ENCODE data around the gene SPATA31C2.

The SPATA31C2 gene

DNA sequence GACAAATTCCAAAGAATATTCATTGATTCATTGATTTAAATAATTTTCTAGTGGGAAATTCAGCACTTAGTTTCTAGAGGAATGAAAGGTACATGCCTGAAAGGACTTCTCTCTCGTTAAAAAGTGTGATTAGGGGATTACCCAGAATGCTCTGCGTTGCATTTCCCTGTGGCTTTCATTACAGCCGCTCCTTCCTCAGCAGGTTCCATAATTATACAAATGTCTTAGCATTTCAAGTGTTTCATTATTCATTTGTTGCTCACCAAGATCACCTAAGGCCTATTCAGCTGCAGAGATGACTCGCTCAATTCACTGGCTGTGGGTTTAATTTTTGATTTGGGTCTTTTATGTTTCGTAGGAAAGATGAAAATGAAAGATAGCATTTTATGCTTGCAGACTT is 52.8 kb downstream of the SPATA31C2 start:
- no peak overlapping the region for H3K27ac ChIP-seq (replicated peaks)
- H3K27me3 ChIP-seq (ENCODE audit: insufficient read depth, poor library complexity, severe bottlenecking), result no peaks in the 10 kb centered on the region
- no peak for DNase-seq (ENCODE audit: low read depth in 1 of 2, low spot score in 1 of 2)
- no peak overlapping the region for H3K4me3 ChIP-seq (replicated peaks; ENCODE audit: insufficient read depth, low read length)
- TF ChIP-seq POLR2AphosphoS5 (IDR thresholded peaks at IDR 0.05; ENCODE audit: low read depth), result no peak
- no peak for TF ChIP-seq SPI1 (IDR thresholded peaks at IDR 0.05; ENCODE audit: borderline replicate concordance, low read depth)
- TF ChIP-seq GABPA (IDR thresholded peaks at IDR 0.05; ENCODE audit: low read depth), result no peak
- TF ChIP-seq, protein P1, sequence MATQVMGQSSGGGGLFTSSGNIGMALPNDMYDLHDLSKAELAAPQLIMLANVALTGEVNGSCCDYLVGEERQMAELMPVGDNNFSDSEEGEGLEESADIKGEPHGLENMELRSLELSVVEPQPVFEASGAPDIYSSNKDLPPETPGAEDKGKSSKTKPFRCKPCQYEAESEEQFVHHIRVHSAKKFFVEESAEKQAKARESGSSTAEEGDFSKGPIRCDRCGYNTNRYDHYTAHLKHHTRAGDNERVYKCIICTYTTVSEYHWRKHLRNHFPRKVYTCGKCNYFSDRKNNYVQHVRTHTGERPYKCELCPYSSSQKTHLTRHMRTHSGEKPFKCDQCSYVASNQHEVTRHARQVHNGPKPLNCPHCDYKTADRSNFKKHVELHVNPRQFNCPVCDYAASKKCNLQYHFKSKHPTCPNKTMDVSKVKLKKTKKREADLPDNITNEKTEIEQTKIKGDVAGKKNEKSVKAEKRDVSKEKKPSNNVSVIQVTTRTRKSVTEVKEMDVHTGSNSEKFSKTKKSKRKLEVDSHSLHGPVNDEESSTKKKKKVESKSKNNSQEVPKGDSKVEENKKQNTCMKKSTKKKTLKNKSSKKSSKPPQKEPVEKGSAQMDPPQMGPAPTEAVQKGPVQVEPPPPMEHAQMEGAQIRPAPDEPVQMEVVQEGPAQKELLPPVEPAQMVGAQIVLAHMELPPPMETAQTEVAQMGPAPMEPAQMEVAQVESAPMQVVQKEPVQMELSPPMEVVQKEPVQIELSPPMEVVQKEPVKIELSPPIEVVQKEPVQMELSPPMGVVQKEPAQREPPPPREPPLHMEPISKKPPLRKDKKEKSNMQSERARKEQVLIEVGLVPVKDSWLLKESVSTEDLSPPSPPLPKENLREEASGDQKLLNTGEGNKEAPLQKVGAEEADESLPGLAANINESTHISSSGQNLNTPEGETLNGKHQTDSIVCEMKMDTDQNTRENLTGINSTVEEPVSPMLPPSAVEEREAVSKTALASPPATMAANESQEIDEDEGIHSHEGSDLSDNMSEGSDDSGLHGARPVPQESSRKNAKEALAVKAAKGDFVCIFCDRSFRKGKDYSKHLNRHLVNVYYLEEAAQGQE (IDR thresholded peaks at IDR 0.05; ENCODE audit: insufficient replicate concordance, low read depth), result no peak
- TF ChIP-seq, protein P2, sequence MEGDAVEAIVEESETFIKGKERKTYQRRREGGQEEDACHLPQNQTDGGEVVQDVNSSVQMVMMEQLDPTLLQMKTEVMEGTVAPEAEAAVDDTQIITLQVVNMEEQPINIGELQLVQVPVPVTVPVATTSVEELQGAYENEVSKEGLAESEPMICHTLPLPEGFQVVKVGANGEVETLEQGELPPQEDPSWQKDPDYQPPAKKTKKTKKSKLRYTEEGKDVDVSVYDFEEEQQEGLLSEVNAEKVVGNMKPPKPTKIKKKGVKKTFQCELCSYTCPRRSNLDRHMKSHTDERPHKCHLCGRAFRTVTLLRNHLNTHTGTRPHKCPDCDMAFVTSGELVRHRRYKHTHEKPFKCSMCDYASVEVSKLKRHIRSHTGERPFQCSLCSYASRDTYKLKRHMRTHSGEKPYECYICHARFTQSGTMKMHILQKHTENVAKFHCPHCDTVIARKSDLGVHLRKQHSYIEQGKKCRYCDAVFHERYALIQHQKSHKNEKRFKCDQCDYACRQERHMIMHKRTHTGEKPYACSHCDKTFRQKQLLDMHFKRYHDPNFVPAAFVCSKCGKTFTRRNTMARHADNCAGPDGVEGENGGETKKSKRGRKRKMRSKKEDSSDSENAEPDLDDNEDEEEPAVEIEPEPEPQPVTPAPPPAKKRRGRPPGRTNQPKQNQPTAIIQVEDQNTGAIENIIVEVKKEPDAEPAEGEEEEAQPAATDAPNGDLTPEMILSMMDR (IDR thresholded peaks at IDR 0.05; ENCODE audit: insufficient read depth, low read length), result no peak

DNA sequence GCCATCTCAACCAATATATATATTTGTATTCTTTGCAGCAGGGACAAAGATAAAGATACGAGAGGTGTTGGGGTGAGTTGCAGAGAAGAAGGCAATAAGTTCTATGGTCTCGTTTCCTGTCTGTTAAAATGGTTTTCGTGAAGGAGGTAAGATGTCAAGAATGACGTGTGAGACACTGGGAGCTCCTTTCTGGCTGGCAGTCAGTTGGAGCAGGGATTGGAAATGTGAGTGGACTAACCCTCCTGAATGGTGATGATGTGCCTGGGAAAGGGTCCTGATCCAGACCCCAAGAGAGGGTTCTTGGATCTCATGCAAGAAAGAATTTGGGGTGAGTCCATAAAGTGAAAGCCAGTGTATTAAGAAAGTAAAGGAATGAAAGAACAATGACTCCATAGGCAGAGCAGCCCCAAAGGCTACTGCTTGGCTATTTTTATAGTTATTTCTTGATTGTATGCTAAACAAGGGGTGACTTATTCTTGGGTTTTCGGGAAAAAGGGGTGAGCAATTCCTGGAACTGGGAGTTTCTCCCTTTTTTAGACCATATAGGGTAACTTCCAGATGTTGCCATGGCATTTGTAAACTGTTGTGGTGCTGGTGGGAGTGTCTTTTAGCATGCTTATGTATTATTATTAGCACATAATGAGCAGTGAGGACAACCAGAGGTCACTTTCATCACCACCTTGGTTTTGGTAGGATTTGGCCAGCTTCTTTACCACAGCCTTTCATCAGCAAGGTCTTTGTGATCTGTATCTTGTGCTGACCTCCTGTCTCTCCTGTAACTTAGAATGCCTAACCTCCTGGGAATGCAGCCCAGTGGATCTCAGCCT is 53.7 kb downstream of the SPATA31C2 start:
- TF ChIP-seq SPI1 (IDR thresholded peaks at IDR 0.05; ENCODE audit: borderline replicate concordance, low read depth), result no peak
- no peak overlapping the region for H3K4me3 ChIP-seq (replicated peaks; ENCODE audit: insufficient read depth, low read length)
- no peak for DNase-seq (ENCODE audit: low read depth in 1 of 2, low spot score in 1 of 2)
- no peaks in the 10 kb centered on the region for H3K27me3 ChIP-seq (ENCODE audit: insufficient read depth, poor library complexity, severe bottlenecking)
- H3K27ac ChIP-seq (replicated peaks), result no peak overlapping the region
